ELF-1 (cell line): ENCODE data around the gene TMEM238.

Experiments
- DNase-seq: peaks from one replicate; pipeline ENCODE4 v3.0.0-alpha.2; 2016; ENCODE audit warnings: low read depth, low spot score

The TMEM238 gene

DNA sequence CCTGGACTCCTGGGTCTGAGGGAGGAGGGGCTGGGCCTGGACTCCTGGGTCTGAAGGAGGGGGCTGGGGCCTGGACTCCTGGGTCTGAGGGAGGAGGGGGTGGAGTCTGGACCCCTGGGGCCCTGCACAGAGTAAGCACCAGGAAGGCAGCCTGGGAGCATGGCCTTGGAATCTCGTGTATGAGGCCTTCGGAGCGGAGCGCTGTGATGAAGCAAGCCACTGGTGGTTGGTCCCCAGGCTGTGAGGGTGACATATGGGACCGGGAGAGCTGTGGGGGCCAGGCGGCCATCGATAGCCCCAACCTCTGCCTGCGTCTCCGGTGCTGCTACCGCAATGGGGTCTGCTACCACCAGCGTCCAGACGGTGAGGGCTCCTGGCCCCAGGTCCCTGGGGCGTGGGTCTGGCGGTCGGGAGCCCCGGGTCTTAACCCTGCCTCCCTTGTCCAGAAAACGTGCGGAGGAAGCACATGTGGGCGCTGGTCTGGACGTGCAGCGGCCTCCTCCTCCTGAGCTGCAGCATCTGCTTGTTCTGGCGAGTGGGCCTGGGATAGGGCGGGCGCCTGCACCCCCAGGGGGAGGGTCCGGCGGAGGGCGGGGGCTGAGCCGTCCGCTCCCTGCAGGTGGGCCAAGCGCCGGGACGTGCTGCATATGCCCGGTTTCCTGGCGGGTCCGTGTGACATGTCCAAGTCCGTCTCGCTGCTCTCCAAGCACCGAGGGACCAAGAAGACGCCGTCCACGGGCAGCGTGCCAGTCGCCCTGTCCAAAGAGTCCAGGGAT, 6.5 kb downstream of the TMEM238 start:
- no peak for DNase-seq

DNA sequence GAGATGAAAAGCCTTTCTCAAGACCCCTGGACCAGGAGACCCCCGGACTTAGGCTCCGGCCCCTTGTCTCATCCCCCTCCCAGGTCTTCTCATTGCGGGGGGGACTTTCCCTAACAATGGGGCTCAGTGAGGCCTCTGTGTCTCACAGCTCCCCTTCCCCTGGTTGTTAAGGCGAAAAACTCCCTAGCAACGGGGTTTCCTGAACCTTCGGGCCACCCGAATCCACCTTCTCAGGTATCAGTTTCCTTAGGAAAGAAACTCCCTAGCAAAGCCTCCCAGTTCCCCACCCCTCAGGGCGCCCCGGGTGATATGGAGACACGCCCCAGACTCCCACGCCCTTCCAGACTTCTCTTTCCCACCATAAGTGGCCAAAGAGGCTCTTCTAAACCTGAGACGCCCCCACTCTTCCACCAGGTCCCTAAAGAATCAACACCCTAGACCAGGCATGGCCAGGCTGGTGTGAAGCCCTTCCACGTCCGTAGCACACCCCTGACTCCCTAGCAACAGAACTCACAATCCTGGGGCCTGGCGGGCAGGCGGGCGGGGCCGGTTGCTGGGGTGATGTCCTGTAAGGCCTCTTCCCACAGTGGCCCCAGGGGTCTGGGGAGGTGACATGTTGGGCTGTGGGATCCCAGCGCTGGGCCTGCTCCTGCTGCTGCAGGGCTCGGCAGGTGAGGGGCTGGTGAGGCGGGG, 7.7 kb downstream of the TMEM238 start, which contains the start of gene TMEM190:
TSS of gene TMEM190 (plus strand) at position 586 of the 693 bp plus-strand sequence. CDS start at position 614, 28 bp downstream.
- DNase-seq = peak; percentile 67

DNA sequence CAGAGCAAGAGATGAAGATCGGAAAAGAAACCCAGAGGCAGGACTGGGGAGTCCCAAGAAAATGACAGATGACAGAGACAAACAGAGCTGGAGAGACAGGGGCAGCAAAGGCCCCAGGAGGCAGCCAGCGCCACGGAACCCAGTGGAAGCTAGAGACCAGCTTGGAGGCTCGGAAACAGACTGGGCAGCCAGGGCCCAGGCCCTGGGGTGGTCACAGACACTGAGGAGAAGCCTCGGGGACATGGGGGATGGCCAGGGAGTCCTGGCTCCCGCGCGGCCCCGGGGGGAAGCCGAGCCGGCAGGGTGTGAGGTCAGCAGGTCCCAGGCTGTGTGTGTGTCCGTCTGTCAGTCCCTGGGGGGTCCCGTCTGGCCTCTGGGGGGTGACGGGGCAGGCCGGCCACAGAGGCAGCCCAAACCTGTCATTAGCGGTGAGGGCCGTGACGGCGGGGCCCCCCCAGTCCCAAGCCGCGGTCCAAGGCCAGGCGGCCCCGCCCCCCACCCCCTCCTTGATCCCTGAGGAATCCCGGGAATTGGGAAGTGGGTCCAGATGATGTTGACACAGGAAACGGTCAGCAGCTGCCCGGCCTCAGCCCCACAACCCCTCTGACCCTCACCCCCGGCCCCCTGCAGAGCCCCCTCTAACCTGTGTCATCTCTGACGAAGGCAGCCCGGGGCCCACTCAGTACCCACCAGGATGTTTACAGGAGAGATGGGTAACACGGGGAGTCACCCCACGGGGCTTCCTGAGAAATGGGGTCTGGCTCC, 9.9 kb downstream of the TMEM238 start:
- DNase-seq = no peak

DNA sequence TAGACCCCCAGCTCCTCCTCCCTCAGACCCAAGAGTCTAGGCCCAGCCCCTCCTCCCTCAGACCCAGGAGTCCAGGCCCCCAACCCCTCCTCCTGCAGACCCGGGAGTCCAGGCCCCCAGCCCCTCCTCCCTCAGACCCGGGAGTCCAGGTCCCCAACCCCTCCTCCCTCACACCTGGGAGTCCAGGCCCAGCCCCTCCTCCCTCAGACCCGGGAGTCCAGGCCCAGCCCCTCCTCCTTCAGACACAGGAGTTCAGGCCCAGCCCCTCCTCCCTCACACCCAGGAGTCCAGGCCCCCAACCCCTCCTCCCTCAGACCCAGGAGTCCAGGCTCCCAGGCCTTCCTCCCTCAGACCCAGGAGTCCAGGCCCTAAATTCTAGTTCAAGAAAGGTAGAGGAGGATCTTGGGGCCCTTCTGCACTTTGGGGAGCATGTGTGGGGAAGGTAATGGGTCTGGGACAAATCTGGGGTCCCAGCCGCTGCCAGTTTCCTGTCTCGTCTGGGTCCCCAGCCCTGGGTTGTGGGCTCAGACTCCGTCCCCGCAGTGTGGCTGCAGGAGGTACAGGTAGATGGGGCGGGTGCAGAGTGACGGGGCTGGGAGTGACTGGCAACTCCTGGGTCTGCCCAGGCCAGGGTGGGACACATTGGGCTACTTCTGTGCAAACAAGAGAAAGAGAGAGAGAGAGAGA, 10.6 kb downstream of the TMEM238 start:
- no peak for DNase-seq

DNA sequence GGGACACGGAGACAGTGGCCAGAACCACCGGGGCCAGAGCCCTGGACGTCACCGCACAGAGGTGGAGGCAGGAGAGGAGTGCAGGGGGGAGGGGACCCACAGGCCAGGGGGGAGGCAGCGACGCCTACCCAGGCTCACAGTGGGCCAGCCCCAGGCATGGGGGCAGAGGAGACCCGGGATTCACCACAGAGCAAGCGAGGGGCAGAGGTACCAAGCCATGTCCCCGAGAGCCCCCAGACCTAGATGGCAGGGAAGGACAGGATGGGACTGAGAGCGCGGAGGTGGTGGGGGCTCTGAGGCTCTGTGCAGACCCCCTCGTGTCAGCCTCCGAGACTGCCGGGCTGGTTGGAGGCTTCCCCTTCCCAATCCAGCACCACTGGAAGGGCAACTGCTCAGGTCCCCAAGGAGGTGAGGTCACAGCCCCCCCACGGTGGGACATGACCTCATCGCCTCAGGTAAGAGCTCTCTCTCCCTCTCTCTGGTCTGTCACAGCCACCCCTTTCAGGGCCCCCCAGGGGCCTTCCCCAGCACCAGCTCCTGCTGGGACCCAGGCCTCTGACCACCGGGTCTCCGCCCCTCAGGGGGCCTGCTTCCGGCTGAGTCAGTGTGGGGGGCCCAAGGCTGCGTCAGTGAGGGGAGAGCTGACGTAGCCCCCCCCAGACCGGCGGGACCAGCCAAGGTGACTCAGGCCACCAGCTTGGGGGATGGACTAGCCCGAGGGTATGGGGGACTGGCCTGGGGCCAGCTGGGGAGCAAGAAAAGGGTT, 11.6 kb downstream of the TMEM238 start:
- no peak for DNase-seq

DNA sequence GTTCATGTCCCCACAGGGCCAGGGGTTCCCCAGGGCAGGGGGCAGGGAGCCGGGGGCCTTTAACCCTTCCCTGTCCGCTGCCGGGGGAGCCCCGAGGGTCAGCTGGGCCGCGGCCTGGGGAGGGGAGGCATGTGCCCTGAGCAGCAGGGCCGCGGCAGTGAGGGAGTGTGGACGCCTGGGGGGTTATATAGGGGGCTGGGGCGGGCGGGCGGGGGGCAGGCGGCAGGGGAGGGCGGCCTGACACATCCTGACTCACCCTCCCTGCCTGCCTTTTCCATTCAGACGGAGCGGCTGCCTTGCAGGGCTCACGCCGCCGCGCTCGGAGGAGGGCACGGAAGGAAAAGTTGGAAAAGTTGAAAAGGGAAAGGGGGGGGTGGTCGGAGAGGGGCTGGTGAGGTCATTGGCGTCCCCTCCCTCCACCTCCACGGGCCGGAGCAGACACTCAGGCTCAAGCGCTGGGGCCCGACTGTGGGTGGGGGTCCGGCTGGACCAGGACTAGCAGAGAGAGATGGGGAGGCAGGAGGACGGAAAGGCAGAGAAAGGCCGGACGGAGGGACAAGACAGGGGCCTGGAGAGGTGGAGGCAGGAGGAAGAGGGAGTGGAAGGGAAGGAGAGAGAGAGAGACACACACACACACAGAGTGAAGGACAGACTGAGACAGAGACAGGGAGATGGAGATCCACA, 13.6 kb downstream of the TMEM238 start, which contains the start of gene IL11:
TSS of gene IL11 (minus strand) at position 159 of the 684 bp plus-strand sequence. CDS start at position 6, 153 bp downstream.
- no peak for DNase-seq

DNA sequence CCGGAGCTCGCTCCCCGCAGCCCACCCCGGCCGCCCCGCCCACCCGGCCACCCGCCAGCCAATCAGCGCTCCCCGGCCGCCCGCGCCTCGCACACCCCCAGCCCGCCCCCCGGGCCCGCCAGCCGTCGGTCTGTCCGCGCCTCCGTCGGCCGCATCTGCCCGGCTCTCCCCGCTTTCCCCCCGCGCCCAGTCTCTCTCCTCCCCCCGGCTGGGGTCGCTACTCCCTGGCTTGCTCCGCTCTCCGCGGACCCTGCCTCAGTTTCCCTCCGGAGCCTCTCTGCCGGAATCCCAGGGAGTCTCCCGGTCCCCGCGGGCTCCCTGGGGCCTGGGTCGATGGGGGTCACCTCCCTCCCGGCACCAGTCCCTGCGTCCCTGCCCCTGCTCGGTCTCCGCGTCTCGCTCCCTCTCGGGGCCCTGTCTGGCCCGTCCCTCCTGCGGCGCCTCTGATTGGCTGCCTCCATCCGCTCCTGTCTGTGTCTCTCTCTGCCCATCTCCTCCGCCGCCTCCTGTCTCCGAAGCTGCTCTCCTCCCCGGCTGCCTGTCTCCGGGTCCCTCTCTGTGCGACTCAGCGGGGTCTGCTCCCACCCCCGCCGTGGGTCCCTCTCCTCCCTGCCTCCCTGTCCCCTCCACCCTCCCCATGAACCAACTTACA, 14.3 kb downstream of the TMEM238 start:
- DNase-seq = peak; percentile 85

DNA sequence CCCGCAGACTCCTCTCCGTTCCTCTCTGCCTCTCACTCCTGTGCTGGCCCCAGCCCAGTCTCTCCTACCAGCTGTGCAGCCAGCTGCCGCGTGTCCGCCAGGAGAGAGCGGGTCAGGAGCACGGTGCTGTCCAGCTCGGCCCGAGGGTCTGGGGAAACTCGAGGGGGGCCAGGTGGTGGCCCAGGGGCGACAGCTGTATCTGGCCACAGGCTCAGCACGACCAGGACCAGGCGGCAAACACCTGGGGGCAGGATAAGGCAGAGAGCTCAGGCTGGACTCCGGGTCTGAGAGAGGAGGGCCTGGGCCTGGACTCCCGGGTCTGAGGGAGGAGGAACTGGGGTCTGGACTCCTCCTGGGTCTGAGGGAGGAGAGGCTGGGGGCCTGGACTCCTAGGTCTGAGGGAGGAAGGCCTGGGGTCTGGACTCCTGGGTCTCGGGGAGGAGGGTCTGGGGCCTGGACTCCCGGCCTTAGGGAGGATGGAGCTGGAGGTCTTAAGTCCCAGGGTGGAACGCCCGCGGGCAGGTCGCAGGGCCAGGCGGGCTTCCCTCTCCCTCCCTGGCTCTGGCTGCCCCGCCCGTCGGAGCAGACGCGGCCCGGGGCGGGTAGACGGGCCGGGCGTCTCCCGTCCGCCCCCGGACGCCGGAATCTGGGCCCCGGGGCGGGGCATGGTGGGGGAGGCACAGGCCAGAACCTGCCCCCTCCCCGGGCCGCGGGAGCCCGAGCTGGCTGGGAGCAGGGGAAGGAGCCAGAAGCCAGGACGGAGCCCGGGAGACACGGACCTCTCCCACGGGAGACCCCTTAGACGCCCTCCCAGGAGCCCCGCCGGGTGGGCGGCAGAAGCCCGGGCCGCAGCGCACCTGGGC, 15.2 kb downstream of the TMEM238 start:
- peak; percentile 79 for DNase-seq

DNA sequence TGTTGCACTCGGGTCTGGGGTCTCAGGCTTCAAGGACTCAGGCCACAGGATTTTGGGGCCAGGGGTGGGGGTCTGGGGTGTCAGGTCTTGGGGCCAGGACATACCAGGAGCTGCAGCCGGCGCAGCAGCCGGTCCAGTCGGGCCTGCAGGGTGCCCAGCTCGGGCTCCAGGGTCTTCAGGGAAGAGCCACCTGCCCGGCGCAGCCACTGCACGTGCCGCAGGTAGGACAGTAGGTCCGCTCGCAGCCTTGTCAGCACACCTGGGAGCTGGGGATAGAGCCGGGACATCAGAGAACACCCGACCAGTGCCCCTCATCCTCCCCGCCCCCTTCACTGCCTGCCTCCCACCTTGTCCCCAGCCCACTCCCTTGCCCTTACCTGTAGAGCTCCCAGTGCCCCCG, 16.0 kb downstream of the TMEM238 start:
- no peak for DNase-seq

DNA sequence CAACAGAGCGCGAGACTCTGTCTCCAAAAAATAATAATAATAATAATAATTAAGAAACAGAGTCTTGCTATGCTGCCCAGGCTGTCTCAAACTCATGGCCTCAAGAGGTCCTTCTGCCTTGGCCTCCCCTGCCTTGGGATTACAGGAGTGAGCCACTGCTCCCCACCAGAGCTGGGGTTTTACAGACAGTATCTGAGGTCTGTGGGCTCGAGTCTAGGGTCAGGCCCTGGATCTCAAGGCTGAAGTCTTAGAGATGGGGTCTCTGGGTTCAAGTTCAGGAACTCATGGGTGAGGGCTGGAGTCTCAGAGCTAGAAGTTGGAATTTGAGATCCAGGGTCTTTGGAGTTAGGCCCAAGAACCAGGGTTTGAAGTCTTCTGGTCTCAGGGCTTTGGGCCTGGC, 17.3 kb downstream of the TMEM238 start:
- no peak for DNase-seq

DNA sequence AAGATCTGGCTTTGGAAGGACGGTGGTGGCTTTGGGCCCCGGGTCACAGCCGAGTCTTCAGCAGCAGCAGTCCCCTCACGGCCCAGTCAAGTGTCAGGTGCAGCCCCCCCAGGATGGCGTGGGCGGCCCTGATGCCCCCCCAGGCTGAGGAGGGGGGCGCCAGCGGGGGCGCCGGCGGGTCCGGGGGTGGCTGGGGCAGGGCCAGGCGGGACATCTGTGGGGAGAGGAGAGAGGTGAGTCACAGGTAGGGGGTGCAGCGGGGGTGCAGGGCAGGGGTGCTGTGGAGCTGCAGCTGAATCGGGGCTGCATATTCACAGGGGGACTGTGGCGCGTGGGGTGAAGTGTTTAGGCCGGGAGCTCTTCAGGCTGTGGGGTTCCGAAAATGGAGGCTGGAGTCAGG, 18.1 kb downstream of the TMEM238 start:
- no peak for DNase-seq

DNA sequence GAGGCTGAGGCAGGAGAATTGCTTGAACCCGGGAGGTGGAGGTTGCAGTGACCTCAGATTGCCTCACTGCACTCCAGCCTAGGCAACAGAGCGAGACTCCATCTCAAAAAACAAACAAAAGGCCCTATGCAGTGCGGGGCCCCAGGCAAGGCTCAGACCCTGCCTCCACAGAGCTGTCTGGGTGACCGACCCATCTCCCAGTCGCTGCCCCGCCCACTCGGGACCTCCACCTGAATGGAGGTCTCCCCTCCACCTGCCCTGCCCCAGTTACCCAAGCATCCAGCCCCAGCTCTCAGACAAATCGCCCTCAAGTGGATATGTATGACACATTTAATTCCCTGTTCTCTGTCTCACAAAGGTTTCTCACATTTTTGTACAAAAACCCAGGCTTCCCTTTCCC, 18.8 kb downstream of the TMEM238 start:
- DNase-seq = no peak

DNA sequence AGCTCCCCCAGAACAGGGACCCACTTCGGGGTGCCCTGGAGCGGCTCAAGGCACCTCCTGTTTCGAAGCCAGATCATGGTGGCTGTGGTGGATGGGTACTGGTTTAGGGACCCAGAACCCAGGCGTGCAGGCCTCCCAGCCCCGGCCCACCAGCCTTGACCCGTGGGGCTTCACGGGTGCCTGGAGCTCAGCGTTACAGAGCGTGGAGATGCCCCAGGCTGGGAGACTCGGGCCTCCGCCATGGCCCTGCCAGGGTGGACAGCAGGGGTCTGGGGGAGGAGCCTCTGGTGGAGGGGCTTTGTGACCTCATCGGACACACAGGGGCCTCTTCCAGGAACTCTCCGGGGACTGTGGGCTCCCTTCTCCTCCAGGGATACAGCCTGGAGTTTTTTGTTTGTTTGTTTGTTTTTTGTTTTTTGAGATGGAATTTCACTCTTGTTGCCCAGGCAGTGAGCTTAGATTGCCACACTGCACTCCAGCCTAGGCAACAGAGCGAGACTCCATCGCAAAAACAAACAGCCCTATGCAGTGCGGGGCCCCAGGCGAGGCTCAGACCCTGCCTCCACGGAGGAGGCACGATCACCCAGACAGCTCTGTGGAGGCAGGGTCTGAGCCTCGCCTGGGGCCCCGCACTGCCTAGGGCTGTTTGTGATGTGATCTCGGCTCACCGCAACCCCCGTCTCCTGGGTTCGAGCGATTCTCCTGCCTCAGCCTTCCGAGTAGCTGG, 20.9 kb downstream of the TMEM238 start, which contains the start of gene GARIN5B:
TSS of gene GARIN5B (minus strand) at position 271 of the 727 bp plus-strand sequence. CDS start at position 77, 194 bp downstream.
- DNase-seq = peak; percentile 50

DNA sequence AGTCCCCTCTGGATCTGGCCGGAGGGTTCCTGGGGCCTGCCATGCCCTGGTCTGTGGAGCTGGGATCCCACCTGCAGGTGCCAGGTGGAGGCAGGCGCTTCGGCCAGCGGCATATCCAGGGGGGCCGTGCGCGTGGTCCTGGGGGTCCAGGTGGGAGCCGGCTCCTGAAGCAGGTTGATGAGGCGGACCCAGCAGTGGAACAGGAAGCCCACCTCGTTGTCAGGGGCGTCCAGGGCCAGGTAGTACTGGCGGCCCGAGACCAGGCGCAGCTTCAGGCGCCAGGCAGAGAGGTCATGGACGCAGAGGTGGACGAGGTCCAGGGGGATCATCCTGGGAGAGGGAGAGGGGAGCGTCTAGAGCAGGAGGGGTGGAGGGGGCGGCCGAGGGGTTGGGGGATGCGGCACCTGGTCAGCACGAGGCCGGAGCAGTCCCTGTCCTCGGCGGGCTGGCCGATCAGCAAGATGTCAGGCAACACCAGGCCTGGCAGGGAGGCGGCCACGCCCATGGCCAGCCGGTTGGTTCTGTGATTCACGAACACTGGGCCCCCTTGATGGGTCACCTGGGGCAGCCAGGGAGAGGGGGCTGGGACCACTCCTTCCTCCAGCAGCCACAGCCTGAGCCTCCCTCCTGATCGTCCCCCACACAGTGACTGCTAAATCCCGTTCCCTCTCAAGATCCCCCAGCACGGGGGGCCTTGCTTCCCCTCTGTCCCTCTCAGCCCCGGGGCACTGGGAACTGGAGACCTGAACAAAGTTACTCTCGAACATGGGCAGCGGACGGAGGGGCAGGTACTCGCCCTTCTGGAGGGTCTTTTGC, 21.7 kb downstream of the TMEM238 start:
- DNase-seq = no peak

DNA sequence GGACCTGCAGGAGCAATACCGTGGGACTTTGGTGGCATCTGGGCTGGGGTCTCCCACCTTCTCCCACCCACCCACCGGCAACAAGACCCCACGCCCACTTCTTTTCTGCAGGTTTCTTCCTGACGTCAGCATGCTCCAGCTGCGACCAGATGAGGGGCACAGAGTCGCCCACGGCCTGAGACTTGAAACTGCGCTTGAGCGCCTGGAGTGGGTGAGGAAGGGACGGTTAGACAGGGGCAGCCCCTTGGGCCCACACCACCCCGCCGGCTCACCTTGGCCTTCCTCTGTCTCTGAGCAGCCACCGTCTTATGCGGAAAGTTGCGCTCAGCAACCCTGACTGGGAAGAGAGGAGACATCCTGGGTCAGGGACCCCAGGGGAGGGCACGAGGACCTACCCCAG, 23.2 kb downstream of the TMEM238 start:
- DNase-seq = no peak

DNA sequence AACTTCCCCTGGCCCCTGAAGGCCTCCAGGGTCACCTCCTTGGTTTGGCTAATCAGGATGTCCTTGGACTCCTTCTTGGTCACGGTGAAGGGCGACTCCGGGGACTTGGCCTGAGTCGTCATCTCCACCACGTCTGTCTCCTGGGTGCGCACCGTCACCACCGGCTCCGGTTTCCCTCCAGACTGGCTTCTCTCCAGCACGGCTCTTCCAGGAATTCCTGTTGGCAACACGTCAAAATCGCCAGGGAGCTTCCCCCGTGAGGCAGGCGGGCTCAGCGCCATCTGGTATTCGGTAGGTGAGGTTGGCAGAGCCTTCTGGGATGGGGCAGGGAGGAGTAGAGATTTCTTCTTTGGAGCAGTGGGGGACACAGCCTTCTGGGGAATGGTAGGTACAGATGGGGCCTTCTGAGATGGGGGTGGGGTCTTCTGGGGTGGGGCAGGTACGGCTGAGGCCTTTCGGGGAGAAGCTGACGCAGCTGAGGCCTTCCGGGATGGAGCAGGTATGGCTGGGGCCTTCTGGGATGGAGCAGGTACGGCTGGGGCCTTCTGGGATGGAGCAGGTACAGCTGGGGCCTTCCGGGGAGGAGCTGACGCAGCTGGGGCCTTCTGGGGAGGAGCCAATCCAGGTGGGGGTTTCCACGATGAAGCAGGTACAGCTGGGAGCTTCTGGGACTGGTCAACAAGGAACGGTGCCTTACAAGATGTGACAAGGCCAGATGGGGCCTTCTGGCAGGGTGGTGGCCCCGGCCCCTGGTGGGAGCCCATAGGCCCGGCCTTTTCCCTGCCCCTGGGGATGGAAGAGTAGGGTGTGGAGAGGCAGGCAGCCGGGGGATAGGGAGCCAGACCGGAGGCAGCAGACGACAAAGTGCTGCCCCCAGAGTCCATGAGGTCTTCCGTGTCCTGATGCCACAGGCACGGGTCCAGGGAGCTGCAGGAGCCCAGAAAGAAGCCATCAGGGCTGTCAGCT, 24.9 kb downstream of the TMEM238 start:
- no peak for DNase-seq
